ENCODE measurements around the gene CSGALNACT2.

- TF ChIP-seq, protein P1, sequence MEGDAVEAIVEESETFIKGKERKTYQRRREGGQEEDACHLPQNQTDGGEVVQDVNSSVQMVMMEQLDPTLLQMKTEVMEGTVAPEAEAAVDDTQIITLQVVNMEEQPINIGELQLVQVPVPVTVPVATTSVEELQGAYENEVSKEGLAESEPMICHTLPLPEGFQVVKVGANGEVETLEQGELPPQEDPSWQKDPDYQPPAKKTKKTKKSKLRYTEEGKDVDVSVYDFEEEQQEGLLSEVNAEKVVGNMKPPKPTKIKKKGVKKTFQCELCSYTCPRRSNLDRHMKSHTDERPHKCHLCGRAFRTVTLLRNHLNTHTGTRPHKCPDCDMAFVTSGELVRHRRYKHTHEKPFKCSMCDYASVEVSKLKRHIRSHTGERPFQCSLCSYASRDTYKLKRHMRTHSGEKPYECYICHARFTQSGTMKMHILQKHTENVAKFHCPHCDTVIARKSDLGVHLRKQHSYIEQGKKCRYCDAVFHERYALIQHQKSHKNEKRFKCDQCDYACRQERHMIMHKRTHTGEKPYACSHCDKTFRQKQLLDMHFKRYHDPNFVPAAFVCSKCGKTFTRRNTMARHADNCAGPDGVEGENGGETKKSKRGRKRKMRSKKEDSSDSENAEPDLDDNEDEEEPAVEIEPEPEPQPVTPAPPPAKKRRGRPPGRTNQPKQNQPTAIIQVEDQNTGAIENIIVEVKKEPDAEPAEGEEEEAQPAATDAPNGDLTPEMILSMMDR (IDR thresholded peaks at IDR 0.05), result no peak
- TF ChIP-seq POLR2A (IDR thresholded peaks at IDR 0.05), result no peak
Measured at GRCh38 chr10:43167498-43167889, 29.2 kb downstream of the CSGALNACT2 start.

Data from adrenal gland (tissue), 5 donors.